Measurements from ENCODE around the gene FAM193A. TPM values are rescaled to one million over a fixed set of nuclear protein-coding genes. Genes with fewer than 3 reads are reported as not detected.
A peak's percentile ranks its signal among the peaks of the same experiment; 100 is the strongest.

Gene FAM193A
- total RNA-seq, 1 donor from 2014 or later: 28.9 TPM

- Histone ChIP-seq H3K9me3 (no peaks in the 10 kb centered on the region), H3K36me3 (peaks cover 84% of the 10 kb centered on the region), H3K4me1 (no peaks in the 10 kb centered on the region), H3K4me3 (no peak overlapping the region), H3K27me3 (no peaks in the 10 kb centered on the region), H3K27ac (no peak overlapping the region)
- intact Hi-C loops (cut with DNase I): no loop called here
- no peak for ATAC-seq
- TF ChIP-seq CTCF (IDR thresholded peaks at IDR 0.05): no peak
- no peak for DNase-seq
Observed at GRCh38 chr4:2702770-2703169, 166.3 kb downstream of the FAM193A start.

DNA sequence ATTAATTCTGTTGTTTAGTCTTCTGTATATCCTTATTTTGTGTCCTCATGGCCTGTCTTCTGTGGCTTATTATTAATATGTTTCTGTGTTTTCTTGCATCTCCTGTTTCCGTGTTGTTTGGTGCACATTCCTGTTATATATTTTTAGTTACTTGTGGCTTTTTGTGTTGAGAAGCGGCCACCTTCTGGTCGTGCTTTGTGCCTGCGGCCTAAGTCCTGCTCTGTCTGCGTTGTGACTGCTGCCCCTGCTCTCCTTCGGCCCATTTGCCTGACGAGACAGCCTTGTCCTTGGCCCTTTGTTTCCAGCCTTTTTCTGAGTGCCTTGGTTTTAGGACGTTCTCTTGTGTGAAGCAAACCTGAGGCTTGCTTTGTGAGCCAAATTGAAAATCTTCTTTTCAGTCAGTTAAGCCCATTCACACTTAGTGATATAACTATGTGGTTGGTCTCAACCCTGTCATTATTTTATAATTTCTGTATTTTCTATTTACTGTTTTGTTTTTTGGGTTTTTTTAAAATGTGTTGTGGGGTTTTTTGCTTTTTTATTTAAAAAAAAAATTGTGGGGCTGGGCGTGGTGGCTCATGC is 175.9 kb downstream of the FAM193A start:
- DNase-seq (no peak), ATAC-seq (no peak)
- TF ChIP-seq CTCF (IDR thresholded peaks at IDR 0.05): no peak
- H3K4me3 ChIP-seq: no peak overlapping the region
- H3K27me3 ChIP-seq: no peaks in the 10 kb centered on the region
- H3K36me3 ChIP-seq: peaks cover 29% of the 10 kb centered on the region
- no peak overlapping the region for H3K27ac ChIP-seq
- H3K9me3 ChIP-seq: no peaks in the 10 kb centered on the region
- H3K4me1 ChIP-seq: peaks cover 24% of the 10 kb centered on the region
- intact Hi-C loops (cut with DNase I): no loop called here

GRCh38 chr4:2713337-2713736 is 176.9 kb downstream of the FAM193A start:
- no peaks in the 10 kb centered on the region for H3K27me3 ChIP-seq
- ATAC-seq (no peak), DNase-seq (no peak)
- no peak for TF ChIP-seq CTCF (IDR thresholded peaks at IDR 0.05)
- H3K27ac ChIP-seq: peak overlapping the region; percentile 68
- H3K4me1 ChIP-seq: peaks cover 24% of the 10 kb centered on the region
- H3K4me3 ChIP-seq: no peak overlapping the region
- intact Hi-C loops (cut with DNase I): no loop called here
- no peaks in the 10 kb centered on the region for H3K9me3 ChIP-seq
- H3K36me3 ChIP-seq: peaks cover 33% of the 10 kb centered on the region

DNA sequence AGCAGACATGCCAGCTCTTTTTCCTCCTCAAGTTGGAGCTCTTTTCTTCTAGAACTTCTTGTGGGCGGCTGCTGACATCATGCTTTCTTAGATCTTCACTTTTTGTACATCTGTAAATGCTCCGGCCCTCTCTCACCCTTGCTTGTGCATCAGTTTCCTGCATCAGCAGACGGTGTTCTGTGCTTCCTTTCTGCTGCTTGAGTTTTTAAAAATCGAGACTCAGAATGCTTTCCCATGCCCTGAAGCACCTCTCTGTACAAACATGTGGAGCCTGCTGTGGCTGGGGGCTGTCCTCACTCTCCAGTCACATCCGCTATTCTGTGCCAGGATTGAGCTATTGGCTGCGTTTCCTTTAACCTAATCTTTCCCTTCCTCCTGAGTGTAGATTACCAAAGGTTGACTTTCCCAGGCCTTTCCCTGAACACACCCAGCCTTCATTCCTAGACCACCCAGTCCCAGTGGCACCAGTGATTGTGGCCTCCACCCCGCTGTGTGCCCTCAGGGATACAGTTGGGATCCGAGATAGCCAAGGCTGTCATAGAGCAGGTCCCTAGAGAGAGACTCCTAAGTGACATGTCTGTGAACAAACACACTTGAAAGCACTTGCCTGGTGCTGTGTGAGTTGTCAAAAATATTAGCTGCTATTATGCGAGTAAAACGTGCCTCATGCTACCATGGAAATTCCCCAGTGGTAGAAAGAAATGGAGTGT is 177.8 kb downstream of the FAM193A start:
- H3K27ac ChIP-seq: peak overlapping the region; percentile 68
- peak; percentile 87 for ATAC-seq
- DNase-seq: no peak
- no peaks in the 10 kb centered on the region for H3K27me3 ChIP-seq
- H3K4me3 ChIP-seq: no peak overlapping the region
- H3K36me3 ChIP-seq: peaks cover 39% of the 10 kb centered on the region
- H3K9me3 ChIP-seq: no peaks in the 10 kb centered on the region
- no peak for TF ChIP-seq CTCF (IDR thresholded peaks at IDR 0.05)
- intact Hi-C loops (cut with DNase I): no loop called here
- H3K4me1 ChIP-seq: peaks cover 24% of the 10 kb centered on the region

- no peak for TF ChIP-seq CTCF (IDR thresholded peaks at IDR 0.05)
- peaks cover 42% of the 10 kb centered on the region for H3K36me3 ChIP-seq
- no peaks in the 10 kb centered on the region for H3K9me3 ChIP-seq
- ATAC-seq (peak; percentile 24), DNase-seq (no peak)
- H3K4me1 ChIP-seq: peaks cover 24% of the 10 kb centered on the region
- no peak overlapping the region for H3K4me3 ChIP-seq
- intact Hi-C loops (cut with DNase I): no loop called here
- no peaks in the 10 kb centered on the region for H3K27me3 ChIP-seq
- H3K27ac ChIP-seq: peak overlapping the region; percentile 68
Observed at GRCh38 chr4:2714918-2715317, 178.5 kb downstream of the FAM193A start.

Data from upper lobe of right lung (tissue), 1 donor.